Measurements from ENCODE around the gene SMIM24. TPM values are rescaled to one million over a fixed set of nuclear protein-coding genes. Genes with fewer than 3 reads are reported as not detected.

Gene SMIM24
- total and polyA plus RNA-seq, 7 donors = 0.10 to 0.53 (median 0.49) TPM; not detected in 4

GRCh38 chr19:3456925-3457527 is 23.3 kb downstream of the SMIM24 start:
- Histone ChIP-seq H3K27ac (peak overlapping the region; percentile 71), H3K9me3 (no peaks in the 10 kb centered on the region), H3K36me3 (ENCODE audit: insufficient read depth in 1 of 2, low read depth in 1 of 2) (peaks cover 7 to 70% of the 10 kb centered on the region in 2 donors), H3K4me3 (no peak overlapping the region), H3K4me1 (peaks cover 28% of the 10 kb centered on the region), H3K27me3 (ENCODE audit: insufficient read depth in 3 of 3, low read length in 2 of 3) (no peaks in the 10 kb centered on the region)
- WGBS, 3 donors = 76 to 82% (median 80%) methylated on average over 14 to 18 of the region's 18 CpGs
- ATAC-seq (no peak), DNase-seq (no peak)
- no peak for TF ChIP-seq CTCF (IDR thresholded peaks at IDR 0.05)
- intact Hi-C loops (cut with DNase I) = no loop called here

GRCh38 chr19:3455960-3456601 is 24.2 kb downstream of the SMIM24 start:
- Histone ChIP-seq H3K4me1 (peaks cover 28% of the 10 kb centered on the region), H3K4me3 (no peak overlapping the region), H3K36me3 (ENCODE audit: insufficient read depth in 1 of 2, low read depth in 1 of 2) (peaks cover 7 to 64% of the 10 kb centered on the region in 2 donors), H3K27ac (no peak overlapping the region), H3K27me3 (ENCODE audit: insufficient read depth in 3 of 3, low read length in 2 of 3) (no peaks in the 10 kb centered on the region), H3K9me3 (no peaks in the 10 kb centered on the region)
- no peak for DNase-seq
- intact Hi-C loops (cut with DNase I) = no loop called here
- 80 to 88% (median 84%) methylated on average over 36 to 37 of the region's 37 CpGs for WGBS, 3 donors
- TF ChIP-seq CTCF (IDR thresholded peaks at IDR 0.05) = no peak
- no peak for ATAC-seq

- Histone ChIP-seq H3K27ac (no peak overlapping the region), H3K27me3 (ENCODE audit: insufficient read depth in 3 of 3, low read length in 2 of 3) (no peaks in the 10 kb centered on the region), H3K36me3 (ENCODE audit: insufficient read depth in 1 of 2, low read depth in 1 of 2) (peaks cover 7 to 65% of the 10 kb centered on the region in 2 donors), H3K4me1 (peaks cover 32% of the 10 kb centered on the region), H3K9me3 (no peaks in the 10 kb centered on the region), H3K4me3 (no peak overlapping the region)
- DNase-seq (no peak), ATAC-seq (no peak)
- TF ChIP-seq CTCF (IDR thresholded peaks at IDR 0.05) = no peak
- WGBS, 3 donors = 82 to 85% (median 84%) methylated on average over 7 of the region's 7 CpGs
- intact Hi-C loops (cut with DNase I) = no loop called here
Observed at GRCh38 chr19:3455393-3455955, 24.9 kb downstream of the SMIM24 start.

GRCh38 chr19:3454656-3455392 is 25.5 kb downstream of the SMIM24 start:
- 93 to 94% (median 93%) methylated on average over 15 of the region's 15 CpGs for WGBS, 3 donors
- Histone ChIP-seq H3K4me3 (no peak overlapping the region), H3K27ac (no peak overlapping the region), H3K36me3 (ENCODE audit: insufficient read depth in 1 of 2, low read depth in 1 of 2) (peaks cover 7 to 64% of the 10 kb centered on the region in 2 donors), H3K9me3 (no peaks in the 10 kb centered on the region), H3K4me1 (peaks cover 32% of the 10 kb centered on the region), H3K27me3 (ENCODE audit: insufficient read depth in 3 of 3, low read length in 2 of 3) (no peaks in the 10 kb centered on the region)
- ATAC-seq (no peak), DNase-seq (no peak)
- intact Hi-C loops (cut with DNase I) = no loop called here
- TF ChIP-seq CTCF (IDR thresholded peaks at IDR 0.05) = no peak
